Suppressor macrophage treated with lipopolysaccharide for 1 hour (primary cell): Measurements from ENCODE around the gene NISCH.

Experiments
- DNase-seq, 3 donors: peaks; one replicate each; pipeline ENCODE4 v3.0.0-alpha.2; 2020 to 2022

The NISCH gene

DNA sequence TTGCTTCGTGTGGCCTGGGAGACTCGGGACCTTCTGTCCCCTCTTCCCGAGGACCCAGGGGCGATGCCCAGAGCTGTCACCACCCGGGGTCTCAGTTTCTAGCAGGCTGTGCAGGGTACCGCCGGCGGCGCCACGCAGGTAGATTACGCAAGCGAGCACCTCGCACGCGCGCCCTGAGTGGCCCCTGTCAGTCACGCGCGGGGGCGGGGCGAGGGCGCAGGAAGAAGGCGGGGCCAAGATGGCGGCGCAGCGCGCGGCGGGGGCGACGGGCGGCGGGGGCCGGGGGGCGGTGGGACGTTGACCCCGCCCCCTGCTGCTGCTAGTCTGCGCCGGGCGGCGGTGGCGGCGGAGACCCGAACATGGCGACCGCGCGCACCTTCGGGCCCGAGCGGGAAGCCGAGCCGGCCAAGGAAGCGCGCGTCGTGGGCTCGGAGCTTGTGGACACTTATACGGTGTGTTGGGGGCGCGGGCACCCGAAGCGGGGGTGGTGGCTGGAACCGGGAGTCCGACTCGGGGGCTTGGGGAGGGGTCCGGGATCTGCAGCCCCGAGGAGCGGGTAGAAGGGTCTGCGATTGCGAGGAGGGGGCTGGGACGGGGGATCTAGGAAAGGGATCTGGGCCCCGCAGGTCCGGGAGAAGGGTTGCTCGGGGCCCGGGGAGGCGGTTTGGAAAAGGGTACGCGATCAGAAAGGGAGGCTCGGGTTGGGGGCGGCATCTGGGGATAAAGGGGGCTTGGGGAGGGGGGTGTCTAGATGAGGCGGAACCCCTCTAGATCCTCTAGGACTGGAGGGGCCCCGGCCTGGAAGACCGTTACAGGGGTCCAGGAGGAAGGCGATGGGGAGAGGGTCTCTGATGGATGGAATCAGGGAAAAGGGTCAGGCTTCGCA lies at the start of gene NISCH:
TSS of gene NISCH (plus strand) at position 322 of the 886 bp plus-strand sequence. CDS start at position 360, 38 bp downstream.
- peak; percentile 84 to 96 (median 92) for DNase-seq

DNA sequence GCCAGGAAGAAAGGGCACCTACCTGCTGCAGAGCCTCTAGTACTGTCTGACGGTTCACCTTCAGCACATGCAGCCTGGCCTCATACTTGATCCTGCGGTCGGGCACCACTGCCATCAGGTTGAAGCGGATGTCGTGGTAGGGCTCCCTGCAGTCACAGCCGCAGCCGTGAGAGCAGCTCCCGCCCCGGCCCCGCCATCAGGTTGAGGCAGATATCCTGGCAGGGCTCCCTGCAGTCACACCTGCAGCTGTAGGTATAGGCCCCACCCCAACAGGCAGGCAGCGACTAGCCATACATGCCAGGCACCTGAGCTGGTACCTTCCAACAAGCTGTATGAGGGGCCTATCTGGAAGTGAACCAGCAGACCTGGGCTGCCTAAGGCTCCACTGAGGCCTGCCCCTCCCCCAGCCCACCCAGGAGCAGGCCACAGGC lies 49.2 kb upstream of the NISCH start:
- no peak for DNase-seq

DNA sequence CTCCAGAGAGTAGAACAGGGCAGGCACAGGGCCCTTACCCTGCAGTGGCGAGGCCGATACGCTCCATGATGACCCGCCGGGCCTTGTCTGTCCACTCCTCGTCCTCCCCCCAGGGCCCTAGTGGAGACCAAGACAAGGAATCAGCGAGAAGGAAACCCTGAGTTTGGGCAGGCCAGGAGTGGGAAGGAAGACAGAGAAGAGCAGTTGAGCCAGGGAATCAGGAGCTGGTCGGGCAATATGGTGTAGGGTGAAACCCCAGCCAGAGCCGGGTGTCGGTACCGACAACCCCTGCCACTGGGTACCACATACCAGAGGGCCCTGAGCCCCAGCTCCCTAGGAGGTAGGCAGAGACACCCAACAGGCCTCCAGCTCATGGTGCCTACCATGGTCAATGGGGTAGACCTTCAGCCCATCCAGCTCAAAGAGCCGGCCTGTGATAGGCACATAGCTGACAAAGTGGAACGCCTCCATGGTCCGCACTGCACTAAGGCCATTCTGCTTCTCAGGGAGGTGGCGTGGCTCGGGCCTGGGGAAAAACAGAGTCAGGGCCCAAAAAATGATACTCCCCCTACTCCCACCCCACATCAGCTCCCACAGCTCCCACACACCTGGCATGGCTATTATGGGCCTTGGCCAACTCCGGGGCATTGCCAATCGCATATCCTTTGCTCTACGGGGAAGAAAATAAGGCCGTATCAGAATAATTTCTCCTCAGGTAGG lies 48.5 kb upstream of the NISCH start:
- DNase-seq = no peak

DNA sequence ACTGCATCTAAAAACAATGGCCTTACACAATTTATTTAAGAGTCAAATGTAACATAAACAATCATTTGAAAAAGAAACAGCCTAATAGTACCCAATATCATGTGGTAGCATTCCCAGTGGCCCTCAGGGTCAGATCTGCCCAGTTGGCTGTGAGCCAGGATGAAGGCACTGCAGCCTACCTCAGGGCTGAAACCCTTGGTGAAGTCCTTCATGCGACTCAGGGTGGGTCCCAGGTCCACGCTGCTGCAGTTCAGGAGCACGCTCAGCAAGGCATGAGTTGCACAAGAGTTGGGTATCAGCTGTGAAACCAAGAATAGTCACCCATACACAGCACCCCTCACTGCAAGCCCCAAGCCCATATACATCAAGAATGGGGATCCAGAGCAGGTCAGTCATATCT lies 47.6 kb upstream of the NISCH start:
- DNase-seq = no peak

DNA sequence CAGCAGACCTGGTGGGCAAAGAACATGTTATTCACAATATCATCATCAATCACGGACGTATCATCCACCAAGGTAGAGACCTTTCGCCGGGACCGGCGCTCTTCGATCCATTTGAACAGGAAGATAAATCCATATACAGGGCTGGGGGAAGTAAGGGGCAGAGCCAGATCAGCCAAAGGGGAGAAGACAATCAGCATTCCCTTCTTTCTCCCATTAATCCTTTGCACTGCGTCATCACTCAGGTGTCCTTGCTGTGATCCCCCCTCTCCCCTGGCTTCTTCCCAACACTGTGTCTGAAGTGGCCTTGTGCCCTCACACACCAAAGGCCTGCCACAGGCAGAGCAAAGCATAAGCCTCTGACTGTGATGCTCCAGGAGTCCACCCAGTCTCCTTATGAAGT lies 46.9 kb upstream of the NISCH start:
- no peak for DNase-seq

DNA sequence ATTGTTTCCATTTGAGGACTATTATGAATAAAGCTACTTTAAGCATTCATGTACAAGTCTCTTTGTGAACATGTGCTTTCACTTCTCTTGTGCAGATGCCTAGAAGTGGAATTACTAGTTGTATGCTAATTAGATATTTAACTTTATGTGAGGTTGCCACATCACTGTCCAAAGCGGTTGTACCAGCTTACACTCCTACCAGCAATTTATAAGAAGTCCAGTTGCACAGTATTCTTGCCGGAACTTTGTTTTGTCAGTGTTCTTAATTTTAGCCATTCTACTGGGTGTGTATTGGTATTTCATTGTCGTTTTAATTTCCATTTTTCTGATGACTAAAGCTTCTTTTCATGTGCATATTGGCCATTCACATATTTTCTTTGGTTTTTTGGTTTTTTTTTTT lies 39.6 kb upstream of the NISCH start:
- DNase-seq = no peak

DNA sequence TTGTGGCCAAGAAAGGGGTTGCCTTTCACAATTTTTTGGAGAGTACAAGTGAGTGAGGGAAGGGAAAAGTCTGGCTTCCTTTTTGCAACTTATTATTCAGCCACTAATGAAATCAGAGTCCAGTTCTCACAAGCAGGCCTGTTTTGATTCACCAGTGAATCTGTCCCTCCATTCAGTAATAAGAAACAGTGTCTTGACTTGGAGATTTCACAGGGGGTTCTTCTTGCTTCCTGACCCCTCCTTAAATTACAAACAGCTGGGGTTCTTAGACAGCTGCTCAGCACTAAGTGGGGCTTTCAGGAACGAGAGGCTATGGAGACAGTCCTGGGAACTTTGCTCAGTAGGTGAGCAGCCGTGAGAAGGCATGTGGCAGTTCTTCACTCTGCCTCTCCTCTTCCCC lies 35.0 kb upstream of the NISCH start:
- DNase-seq = no peak

DNA sequence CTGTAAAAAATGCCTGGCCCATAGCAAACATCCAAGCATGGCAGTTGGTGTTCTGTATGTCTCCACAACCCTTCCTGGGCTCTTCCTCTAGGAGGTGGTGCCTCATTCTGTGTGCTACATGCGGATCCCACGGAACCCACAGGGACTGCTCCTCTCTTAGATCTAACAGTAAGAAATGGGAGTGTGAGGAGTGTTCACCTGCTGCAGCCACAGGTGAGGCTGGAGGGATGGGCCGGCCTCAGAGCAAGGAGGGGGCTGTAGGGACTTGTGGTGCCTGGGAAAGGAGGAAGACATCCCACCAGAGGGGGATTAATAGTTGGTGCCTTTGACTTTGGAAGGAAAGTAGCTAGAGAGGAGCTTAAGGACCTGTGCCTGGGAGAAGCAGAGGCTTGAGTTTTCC lies 32.7 kb upstream of the NISCH start:
- DNase-seq = no peak

DNA sequence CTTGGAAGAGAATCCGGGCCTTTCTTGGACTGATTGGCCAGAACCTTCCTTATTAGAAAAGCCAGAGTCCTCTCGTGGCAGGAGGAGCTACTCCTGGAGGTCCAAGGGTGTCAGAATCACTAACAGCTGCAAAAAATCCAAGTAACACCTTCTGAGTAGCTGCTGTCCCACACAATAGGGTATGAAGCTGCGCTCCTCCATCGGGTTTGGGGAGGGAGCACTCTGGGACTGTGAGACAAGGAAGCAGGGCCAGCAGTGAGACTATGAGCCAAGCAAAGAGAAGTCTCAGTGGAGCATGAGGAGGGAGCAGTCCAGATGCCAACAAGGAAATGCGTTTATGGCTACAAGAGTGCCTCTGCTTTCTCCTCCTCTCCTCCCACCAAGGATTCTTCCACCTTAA lies 32.2 kb upstream of the NISCH start:
- DNase-seq = no peak

DNA sequence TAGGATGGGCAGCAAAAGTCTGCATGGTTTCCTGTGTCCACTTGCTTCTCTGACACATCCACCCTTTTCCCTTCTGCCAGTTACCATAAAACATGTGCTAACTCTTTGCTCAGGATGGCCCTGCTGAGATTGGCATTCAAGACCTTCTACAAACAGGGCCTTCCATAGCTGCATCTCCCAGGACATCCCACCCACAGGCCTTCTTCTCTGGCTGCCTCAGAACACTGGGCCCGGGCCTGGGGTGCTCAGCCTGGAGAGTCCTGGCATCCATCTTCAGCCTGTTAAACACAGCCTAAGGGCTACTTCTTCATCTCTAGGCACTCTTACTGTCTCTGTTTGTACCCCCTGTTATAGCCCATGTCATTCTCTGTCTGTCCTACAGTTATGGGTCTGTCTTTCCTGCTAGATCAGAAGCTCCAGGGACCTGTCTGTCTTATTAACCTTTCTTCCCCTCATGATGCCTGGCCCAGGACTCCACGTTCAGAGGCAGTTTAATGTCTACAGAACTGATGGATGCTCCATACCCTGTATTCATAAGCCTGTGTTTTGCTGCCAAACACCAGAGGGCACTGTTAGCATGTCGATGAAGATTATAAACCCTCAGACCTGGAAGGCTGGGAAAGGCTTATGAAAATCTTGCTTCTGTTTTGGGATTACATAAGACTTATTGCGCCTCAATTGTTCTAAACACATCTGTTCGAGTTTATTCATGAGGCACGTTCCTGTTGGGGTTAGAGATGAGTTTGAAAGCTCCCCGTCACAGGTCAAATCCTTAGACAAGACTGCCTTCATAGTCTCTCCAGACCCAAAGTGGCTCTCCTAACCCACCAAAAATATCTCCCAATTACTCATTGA lies 27.0 kb upstream of the NISCH start:
- DNase-seq = peak; percentile 78 to 87 (median 78)

DNA sequence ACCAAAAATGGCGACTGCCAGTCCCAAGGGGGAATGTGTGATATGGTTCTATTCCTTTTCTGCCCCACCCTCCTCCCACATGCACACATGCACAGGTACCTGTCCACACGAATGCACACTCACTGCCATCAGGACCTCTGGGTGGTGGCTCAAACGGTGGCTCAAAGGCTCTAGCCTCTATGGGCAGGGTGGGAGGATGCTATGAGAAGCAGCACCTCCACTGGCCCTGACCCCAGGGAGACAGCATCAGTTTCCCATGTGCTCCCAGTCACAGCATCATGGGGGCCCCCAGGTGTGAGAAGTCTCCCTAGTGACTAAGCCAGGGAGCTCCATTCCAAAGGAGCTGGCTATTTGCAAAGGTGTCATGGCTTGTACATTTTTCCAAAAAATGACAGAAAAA lies 26.4 kb upstream of the NISCH start:
- no peak for DNase-seq

DNA sequence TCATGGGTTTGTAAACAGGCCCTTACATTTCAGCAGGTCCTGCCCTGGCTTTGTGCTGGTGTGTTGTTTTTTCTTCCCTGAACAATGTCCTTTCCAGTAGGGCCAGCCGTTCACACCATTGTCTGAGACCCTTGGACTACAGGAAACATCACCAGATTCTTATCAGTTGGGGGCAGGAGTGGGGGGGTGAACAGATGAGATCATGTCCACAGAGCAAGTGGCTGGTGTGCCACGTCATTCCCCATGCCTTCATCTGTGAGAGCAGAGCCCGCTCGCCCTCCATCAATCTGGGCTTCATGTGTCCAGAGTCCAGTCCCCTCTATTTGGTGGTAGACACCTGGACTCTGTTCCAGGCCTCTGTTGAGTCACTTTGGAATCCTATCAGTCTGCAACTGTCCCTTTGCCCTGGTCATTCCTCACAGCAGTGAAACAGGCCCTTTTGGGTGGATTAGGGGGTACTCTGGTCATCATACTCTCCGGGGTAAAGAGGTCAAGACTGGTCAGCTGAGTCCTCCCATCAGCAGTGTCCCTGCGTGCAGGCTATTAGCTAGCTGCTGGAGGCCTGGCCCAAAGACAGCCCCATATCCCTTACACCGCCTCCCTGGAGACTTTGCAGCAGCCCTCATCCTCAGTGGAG lies 25.5 kb upstream of the NISCH start:
- DNase-seq = no peak

DNA sequence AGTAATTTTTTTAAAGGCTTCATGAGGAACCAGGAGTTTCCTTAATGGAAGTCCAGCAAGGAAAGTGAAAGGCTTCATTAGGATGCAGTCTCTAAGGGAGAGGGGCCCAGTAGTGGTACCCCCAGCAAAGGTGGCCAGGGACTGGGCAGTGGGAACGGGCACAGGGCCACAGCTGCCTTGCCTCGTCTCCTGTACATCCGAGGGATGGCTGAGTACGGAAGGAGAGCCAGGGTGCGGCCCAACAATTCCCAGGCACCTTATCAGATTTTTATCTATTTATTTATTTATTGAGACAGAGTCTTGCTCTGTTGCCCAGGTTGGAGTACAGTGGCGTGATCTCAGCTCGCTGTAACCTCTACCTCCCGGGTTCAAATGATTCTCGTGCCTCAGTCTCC lies 25.0 kb upstream of the NISCH start:
- no peak for DNase-seq

DNA sequence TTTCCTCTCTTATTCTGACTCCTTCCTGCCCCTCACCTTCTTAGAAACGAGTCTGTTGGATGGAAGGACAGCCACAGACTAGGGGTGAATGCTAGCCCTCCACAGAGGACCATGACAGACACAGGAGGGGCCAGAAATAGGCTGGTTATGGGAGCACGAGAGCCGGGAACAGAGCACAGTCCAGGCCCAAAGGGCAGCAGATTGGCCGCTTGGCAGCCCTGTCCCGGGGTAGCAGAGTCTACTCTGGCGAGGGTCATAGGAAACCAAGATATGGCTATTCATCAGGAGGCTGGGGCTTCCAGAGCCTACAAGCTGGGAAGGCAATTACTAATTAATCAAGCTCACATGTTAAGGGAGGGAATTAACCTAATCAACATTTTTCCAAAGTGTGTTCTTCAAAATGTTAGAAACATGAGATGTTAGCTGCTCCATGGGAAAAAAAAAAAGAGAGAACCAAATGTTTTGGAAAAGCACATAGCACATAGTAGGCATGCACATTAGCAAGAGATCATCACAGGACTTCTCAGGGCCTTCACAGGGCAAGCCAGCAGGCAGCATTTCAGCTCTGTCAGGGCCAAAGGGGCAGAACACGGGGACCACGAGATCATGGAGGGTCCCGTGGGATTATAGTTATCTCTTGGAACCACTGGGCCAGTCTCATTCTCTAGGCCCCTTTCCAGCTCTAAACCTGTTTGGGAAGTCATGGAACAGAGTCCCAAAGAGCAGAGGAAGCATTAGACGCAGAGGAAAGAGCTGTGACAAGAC lies 23.8 kb upstream of the NISCH start:
- DNase-seq = no peak

DNA sequence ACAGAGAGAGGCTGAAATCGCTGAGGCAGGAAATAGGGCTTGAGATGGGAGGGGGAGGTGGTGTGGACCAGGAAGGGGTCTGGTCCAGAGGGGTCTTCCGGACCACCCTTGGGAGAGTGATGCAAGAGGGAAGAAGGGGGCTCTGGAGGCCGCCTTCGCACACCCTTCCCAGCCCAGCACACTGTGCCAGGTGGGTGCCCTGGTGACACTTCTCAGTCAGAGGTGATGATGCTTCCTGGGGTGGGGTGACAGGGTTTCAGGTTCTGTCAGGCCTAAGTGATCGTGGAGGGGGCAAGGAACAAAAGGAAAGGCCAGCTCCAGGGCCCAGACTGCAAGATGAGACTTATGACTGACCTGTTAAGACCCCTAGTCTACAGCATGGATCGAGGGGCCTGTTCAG lies 23.2 kb upstream of the NISCH start:
- no peak for DNase-seq

DNA sequence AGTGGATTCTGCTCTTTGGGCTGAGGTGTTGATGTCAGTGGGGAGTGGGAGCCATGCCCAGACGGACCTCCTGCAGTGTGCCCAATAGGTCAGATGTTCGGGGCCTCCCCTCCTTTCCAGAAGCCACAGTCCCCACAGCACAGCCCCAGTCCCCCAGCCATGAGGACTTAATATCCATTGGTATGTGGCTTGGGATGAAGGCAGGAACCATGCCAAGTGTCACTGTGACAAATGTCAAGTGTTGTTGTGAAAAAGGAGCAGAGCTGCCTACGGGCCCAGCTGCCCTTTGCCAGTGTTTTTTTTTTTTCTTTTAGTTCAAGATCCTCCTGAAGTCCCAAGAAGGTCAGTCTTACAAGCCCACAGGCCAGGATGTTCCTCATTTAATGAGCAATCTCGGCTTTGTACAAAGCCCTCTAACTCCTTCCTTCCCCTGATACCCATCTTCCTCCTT lies 22.7 kb upstream of the NISCH start:
- DNase-seq = peak; percentile 65 to 78 (median 73)

DNA sequence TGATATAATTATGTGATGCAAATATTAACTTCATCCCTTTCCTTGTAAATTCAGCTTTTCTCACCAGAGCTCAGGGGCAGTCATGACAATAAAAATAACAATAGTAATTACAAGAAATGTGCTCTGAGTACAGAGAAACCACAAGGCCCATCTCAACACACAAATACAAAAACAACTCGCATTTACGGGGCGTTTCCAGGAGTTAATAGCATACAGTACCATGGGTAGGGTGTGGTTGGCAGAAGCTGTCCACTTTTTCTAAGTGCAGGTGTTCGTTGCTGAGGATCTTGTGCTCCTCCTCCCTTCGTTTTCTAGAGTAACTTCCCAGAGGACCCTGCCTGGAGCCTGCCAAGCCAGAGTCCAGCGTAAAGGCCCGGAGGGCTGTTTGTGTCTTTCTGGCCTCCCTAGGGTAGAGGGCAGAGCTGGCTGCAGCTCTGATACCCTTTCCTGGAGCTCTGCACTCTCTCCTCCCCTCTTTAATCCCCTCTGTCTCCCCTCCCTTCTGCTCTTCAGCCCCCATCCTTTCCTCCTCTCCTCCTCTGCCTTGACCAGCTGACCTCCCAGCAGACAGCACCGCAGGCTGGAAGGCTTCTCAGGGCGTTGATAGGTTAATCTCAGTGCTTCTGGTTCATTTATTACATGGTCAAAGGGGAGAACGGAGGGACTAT lies 21.9 kb upstream of the NISCH start:
- DNase-seq = no peak

DNA sequence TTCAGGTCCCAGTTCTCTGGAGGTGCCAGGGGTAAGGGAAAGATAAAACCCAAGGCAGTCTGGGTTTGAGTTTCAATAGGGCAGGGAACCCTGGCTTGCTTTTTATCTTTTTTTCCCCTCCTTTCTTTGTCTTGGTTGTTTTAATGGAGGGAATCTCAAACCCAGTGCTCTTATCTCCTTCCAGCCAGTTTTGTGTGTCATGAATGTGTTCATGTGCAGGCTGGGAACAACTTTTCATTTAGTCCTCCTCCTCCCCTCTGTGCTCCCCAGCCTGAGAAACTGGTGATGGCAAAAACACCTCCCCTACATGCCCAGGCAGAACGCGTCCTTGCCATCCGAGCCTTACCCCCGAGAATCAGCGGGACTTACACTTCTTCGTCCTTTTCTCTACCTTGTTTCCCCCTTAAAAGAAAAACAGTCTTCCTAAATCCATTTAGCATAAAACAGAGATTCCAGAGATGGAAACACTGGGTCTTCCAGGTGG lies 21.4 kb upstream of the NISCH start:
- DNase-seq = no peak

DNA sequence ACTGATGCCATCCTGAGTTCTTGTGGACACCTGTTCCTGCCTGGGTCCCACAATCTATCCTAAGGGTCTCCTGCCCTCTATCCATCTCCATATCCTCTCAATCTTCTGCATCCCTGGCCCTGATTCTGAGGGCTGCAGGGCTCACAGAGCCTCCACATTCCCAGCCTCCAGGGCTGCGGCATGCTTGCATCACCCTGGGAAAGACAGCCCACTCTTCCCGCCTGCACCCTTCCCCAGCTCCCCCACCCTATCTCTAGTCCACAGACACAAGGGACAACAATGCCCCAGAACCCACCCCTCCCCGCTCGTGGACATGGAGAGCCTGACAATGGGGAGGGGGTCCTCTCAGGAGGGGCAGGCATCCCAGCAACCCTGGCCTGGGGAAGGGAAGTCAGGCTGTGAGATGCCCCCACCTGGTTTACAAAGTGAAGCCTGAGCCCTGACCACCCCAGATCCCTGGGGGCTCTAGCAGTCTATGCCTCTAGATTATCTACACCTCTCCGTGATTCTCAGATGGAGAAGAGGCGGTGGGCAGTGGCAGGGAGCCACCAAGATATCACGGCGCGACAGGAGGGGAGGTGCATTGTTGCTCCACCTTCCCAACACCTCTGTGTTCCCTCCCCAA lies 20.8 kb upstream of the NISCH start:
- DNase-seq = no peak

DNA sequence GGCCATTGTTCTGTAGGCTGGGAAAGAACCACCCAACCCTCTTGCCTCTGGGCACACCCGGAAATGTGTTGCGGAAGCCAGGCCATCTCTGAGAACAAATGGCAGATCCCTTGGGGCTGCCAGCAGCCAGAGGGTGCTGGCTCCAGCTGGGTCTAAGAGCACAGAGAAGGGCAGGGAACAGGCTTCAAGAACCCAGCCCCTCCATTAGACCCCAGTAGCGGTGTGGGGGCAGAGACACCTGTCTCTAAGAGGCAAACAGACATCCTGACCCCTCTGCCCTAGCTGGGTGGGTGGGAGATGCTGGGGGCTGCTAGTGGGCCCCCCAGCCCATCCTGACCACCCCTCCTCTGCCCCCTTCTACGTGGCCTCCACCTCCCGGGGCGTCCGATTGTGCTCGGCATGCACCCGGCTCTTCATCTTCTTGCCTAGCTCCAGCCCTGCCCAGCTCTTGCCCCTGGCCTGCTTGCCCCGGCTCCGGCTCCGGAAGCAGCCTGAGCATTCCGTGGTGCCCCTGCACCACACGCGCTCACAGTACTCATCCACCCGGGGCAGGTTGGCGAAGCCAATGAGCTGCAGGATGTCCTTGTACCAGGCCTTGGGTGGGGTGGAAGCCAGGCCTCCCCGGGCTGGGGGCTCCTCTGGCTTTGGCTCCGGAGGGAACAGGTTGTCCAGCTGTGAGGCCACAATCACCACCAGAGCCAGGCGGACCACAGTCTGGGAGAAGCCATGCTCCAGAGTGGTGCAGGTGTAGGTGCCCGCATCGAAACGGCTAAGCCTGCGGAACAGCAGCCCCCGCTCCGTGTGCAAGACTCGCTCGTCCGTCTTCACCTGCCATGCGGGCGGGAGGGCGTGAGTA lies 19.9 kb upstream of the NISCH start:
- DNase-seq = no peak
